NOMO-1 (cell line): ENCODE measurements around the gene GXYLT1.
"Not testable (repeated sequence)": the region's sequence is repeated elsewhere in the genome, so short reads cannot be mapped to it uniquely, and the experiment has no call there.

Experiments used
- DNase-seq, 2 experiments: peaks; one replicate each; lab custom pipeline; 2025; ENCODE audit not compliant: unreplicated experiment in 2 of 2; lab: John Stamatoyannopoulos, UW

The GXYLT1 gene

GRCh38 chr12:42102720-42103119, 42.0 kb downstream of the GXYLT1 start:
- no peak for DNase-seq

GRCh38 chr12:42099433-42099832, 45.2 kb downstream of the GXYLT1 start:
- no peak for DNase-seq

DNA sequence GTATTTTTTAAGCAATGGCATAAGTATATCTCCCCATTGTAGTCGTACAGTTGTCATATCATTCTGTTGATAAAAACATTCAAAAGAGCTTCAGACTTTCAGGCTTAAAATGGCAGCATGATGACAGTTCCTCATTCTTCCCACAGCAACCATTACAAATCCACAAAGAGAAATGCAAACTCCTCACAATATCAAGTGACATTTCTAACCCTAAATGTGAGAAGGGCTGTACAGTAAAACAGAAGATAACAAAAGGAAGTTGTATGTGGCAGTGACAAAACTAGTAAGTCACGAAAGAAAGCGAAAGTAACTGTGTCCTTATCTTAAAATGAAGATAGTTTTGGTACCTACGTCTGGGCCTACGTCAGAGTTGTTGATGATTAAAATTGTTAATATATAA, 46.7 kb downstream of the GXYLT1 start:
- peak; percentile 21 to 63 for DNase-seq

- no peak for DNase-seq
These were observed 50.4 kb downstream of the GXYLT1 start for GRCh38 chr12:42094277-42094676.

DNA sequence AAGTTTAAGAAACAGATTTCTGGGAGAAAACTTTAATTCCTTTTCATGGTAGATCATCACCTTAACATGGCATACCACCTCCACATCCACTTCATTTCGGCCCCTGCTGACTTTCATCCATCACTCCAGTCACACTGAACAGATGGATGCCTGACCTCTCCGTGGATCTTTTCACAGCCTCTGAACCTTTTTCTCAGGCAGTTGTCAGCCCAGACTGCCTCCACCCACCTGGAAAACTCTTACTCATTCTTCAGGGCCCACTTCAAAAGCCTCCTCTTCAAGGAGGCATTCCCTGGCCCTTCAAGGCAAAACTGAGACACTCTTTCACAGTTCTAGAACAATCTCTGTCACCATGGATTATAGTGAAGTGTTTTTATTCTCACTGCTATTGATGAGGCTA, 52.9 kb downstream of the GXYLT1 start:
- DNase-seq = no peak

DNA sequence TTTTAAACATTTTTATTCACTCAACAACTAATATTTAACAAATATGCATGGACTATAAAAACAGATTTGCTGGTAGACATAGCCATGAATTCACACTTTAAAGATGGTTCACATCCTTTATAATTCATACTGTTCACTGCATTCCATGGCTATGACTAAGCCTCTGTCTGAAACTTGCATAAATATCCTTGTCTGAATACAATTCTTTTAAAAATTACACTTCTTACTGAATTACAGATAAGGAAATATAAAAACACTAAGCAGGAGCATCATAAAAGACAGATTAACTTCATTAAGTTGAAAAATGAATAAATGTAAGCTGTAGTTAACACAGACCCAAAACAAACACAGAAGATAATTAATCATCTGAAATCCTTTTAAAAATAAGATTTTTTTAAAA, 53.8 kb downstream of the GXYLT1 start:
- no peak for DNase-seq

- DNase-seq = no peak
These were observed 58.6 kb downstream of the GXYLT1 start for GRCh38 chr12:42086031-42086430.

DNA sequence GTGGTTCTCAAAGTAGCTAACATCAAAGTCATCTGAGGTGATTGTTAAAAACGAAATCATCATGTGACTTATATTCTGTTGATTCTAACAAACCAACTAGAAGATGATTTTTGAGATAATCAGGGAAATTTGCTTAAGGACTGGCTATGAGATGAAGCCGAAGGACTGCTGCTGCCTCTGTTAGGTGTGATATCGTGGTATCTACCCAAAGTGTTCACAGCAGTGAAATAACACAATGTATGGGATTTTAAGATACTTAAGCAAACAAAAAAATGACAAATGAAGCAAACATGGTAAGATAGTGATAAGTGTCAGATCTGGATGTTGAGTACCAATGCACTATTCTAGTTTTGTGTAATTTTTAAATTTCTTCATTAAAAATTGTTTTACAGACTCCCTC, 59.1 kb downstream of the GXYLT1 start:
- DNase-seq = no peak

DNA sequence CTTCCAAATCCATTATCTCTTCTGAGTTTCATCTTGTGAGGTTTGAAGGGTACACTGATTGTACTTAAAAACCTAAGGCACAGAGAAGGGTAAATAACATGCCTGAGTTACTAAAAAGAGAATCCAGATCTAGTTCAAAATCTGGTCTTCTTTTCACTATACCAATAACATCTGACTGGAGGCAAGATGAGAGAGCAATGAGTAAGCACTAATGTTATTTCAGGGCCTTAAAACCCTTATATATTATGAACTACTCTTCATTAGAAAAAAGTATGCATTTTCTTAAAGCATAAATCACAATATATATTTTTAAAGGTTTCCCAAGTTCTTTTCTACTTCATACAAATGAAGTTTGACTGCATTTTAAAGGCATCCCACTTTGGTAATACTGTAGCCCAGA, 60.2 kb downstream of the GXYLT1 start:
- no peak for DNase-seq

DNA sequence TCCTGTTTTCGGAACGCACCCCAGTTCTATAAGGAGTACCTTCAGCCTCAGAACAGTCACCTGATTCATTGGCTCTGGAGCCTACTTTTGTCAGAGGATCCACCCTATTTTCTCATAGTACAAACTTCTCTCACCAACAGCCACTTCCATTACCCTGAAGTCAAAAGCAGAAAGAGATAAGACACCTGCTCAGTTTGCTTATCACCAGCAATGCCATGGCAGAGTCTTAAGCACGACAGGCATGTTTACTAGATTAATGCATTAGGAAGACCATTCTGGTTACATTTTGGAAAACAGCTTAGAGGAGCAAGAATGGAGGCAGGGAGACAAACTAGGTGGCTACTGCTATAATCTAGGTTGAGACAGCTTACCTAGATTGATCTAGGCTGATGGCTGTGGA, 67.7 kb downstream of the GXYLT1 start:
- DNase-seq = no peak

DNA sequence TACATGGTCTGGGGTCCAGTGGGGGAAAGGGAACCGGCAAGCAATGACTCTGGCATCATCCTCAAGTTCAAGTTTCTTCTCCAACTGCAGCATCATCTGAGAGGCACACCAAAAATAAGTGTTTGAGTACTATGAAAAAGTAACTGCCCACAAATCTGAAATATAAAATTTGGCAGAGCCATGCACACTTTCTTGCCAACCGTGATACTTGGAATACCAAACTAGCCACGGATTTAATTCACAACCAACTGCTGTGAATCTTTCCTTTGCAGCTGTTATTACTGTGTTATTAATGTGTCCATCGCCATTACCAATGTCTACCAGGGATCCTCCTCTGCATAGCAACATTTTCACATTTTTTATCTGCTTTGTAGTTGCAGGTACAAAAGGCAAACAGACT, 74.6 kb downstream of the GXYLT1 start:
- DNase-seq = no peak

DNA sequence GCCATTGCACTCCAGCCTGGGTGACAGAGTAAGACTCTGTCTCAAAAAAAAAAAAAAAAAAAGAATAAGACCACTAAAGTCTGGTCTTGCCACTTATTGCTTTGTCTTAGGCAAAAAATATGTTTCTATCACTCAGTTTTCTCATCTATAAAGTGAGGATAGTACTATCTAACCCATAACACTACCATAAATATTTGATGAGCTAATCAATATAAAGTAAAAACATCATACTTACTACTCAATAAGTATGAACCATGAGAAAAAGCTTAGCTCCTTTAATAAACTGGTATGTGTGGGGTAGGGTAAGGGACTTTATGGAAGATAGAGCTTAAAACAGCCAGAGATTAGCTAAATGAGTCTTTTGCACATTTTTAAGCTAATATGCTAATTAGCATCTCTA, 85.5 kb downstream of the GXYLT1 start:
- no peak for DNase-seq

GRCh38 chr12:42056130-42056529, 88.5 kb downstream of the GXYLT1 start:
- DNase-seq = peak; percentile 90 to 97

DNA sequence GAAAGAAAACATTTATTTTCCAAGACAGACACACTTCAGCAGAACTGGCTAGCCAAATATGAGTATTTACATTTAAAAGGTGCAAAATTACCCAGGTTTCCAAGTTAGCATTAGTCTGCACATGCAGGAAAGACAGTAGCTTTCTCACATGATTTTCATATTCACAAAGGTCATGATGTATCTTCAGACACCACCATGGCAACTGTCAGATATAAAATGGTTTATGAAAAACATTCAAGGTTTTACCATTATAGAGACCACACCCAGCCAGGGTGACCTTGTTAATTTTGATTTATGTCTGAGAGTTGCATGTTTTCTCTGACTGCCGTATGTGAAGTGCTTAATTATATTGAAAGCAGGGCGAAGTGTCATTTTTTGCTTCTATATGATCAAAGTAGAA, 91.2 kb downstream of the GXYLT1 start:
- DNase-seq = no peak

DNA sequence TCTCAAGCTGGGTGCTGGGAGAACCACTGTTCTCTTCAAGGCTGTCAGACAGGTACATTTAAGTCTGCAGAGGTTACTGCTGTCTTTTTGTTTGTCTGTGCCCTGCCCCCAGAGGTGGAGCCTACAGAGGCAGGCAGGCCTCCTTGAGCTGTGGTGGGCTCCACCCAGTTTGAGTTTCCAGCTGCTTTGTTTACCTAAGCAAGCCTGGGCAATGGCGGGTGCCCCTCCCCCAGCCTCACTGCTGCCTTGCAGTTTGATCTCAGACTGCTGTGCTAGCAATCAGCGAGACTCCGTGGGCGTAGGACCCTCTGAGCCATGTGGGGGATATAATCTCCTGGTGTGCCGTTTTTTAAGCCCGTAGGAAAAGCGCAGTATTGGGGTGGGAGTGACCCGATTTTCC, 95.7 kb downstream of the GXYLT1 start:
- not testable (repeated sequence) for DNase-seq

DNA sequence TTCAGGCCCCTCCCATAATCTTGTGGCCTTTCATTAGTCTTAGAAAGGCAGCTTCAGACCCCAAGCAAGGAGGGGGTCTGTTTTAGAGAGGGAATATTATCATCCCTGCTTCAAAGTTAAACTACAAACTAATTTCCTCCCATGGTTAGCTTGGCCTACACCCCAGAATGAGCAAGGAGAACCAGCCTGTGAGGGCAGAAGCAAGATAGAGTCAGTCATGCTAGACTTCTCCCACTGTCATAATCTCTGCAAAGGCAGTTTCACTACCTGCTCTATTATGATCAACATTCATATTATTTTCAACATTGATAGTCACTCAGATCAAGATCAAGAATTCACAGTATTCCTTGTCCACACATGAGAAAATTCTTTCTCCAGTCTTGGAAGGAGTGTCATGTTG, 105.1 kb downstream of the GXYLT1 start:
- peak; percentile 18 to 42 for DNase-seq

- peak; percentile 22 to 68 for DNase-seq
These were observed 105.5 kb downstream of the GXYLT1 start for GRCh38 chr12:42039176-42039575.

GRCh38 chr12:42031847-42032564, 112.7 kb downstream of the GXYLT1 start:
- DNase-seq = no peak
